Kidney epithelial cell (primary cell): Measurements from ENCODE around the gene EREG. TPM values are rescaled to one million over a fixed set of nuclear protein-coding genes. Genes with fewer than 3 reads are reported as not detected.

Source experiments
- DNase-seq: peaks from one replicate; pipeline ENCODE4 v3.0.0-alpha.2; 2010; ENCODE audit warnings: low read depth
- H3K27me3 ChIP-seq: 2 replicates; pipeline ENCODE4 v1.6.0; 2011; ENCODE audit warnings: low read length; ENCODE audit not compliant: control insufficient read depth, insufficient read depth
- H3K36me3 ChIP-seq: 2 replicates; pipeline ENCODE4 v1.5.1; 2011; ENCODE audit warnings: low read length; ENCODE audit not compliant: control insufficient read depth, insufficient read depth
- H3K4me3 ChIP-seq: 2 replicates; pipeline ENCODE4 v1.5.1; 2011; ENCODE audit warnings: low read depth, mild to moderate bottlenecking, control low read depth, low read length
- total RNA-seq: library from RNA; depleted of rRNA; stranded (reverse); fragments of >200 nt; gene quantifications from 2 replicates; pipeline ENCODE4 v1.2.3, GENCODE V29; 2015
- TF ChIP-seq, protein P1 (sequence below): IDR thresholded peaks from 2 replicates; pipeline ENCODE4 v1.5.1; 2011; ENCODE audit warnings: mild to moderate bottlenecking, moderate library complexity, low read length, control low read depth, inconsistent platforms; ENCODE audit not compliant: insufficient read depth, poor library complexity, severe bottlenecking

EREG gene
- total RNA-seq, 1 donor from 2014 or later: 7.5 TPM

DNA sequence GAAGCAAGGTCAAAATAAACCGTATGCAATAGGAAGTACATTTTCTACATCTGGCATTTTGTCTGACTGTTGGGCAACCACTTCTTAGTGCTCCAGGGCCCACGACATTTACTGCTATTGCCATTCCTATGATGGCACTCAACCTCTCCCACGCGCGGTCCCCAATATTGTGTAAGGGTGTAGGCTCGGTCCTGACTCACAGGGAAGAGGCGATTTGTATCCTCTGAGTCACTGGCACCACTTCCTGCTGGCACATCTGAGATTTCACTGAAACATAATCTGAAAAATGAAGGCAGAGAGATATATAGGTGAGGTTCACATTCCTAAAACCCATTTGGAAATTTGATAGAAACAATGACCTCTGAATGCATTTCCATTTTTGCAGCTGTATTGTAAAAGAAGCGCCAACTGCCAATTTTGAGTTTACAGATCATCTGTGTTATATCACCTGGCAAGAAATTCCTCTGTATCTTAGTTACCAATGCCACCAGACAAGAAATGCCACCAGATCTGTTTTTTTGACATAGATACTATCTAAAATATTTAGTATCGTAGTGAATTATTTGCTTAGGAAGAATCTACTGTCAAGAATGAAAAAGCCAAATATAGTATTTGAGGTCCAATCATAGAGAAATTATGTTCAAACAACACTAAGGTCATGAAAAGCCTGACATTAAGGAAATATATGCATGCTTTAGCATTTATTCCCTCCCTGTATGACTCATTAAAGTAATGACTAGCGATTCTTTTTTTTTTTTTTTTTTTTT lies 9.8 kb downstream of the EREG start:
- Histone ChIP-seq H3K36me3 (no peaks in the 10 kb centered on the region), H3K27me3 (no peaks in the 10 kb centered on the region), H3K4me3 (no peak overlapping the region)
- DNase-seq: peak; percentile 65
- TF ChIP-seq, protein P1, sequence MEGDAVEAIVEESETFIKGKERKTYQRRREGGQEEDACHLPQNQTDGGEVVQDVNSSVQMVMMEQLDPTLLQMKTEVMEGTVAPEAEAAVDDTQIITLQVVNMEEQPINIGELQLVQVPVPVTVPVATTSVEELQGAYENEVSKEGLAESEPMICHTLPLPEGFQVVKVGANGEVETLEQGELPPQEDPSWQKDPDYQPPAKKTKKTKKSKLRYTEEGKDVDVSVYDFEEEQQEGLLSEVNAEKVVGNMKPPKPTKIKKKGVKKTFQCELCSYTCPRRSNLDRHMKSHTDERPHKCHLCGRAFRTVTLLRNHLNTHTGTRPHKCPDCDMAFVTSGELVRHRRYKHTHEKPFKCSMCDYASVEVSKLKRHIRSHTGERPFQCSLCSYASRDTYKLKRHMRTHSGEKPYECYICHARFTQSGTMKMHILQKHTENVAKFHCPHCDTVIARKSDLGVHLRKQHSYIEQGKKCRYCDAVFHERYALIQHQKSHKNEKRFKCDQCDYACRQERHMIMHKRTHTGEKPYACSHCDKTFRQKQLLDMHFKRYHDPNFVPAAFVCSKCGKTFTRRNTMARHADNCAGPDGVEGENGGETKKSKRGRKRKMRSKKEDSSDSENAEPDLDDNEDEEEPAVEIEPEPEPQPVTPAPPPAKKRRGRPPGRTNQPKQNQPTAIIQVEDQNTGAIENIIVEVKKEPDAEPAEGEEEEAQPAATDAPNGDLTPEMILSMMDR: no peak

DNA sequence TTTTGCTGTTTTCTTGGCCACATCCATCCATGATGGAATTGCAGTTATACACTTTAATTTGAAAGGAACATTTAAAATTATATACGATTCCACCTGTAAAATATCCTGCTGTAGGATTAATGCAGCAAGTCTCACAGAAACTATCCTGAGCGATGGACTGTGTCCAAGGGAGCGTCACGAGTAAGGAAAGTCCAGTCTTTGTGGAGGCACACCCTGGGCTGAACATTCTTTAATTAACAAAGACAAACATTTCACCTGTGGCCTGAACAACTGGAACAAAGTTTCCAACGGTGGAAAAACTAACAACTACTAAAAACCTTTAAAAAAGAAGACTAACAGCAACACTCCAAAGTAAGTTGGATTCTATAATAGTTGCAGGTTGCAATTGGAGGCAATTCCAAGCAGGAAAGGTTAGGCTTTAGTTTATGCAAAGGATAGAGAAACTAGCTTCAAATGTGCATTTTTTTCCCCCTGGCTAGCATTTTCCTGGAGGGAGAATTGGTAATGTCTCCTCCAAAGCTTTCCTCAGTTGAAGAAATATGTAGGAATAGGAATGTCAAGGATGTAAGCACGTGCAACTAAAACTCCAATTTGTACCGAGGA lies 11.0 kb downstream of the EREG start:
- H3K4me3 ChIP-seq: no peak overlapping the region
- no peak for DNase-seq
- TF ChIP-seq, protein P1: no peak

DNA sequence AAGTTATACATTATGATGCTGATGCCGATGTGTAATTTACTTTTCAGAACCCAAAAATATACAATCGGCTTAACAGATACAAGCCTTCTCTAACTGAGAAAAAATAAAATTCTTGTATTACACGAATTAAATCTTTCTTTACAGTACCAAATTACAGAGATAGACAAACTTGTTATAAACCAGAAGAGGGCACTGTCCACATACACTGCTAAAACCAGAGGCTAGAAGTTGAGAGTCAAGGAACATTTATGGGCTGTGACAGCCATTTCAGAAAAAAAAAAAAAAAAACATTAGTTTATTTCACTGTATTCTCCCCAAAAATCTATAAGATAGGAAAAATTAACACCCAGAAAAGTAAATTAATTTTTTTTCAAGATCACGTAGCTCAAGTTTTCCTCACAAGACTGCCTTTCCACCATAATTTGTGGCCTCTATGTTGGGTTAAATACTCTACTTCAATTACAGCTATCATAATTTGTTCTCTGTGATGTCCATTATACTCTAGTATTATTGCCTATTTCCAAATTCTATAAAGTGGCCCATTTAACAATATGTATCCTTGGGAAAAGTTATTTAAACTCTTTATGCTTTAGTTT lies 12.0 kb downstream of the EREG start:
- H3K36me3 ChIP-seq: no peaks in the 10 kb centered on the region
- H3K27me3 ChIP-seq: no peaks in the 10 kb centered on the region
- TF ChIP-seq, protein P1: peak; percentile 62
- no peak for DNase-seq
- H3K4me3 ChIP-seq: no peak overlapping the region

More for the DNA sequence above, 11.0 kb downstream of the EREG start:
- no peaks in the 10 kb centered on the region for H3K27me3 ChIP-seq
- H3K36me3 ChIP-seq: no peaks in the 10 kb centered on the region

DNA sequence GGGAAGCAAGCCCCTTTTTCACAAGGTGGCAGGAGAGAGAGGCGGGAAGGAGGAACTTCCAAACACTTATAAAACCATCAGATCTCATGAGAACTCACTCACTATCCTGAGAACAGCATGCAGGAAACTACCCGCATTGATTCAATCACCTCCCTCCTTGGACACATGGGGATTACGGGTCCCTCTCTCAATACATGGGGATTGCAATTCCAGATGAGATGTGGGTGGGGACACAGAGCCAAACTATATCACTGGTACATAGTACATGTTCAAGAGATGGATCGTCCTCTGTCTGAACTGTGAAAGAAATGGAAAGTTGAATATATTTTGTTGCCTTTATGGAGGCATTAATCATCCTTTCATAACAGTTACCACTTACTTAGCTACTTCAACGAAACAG lies 12.8 kb downstream of the EREG start:
- DNase-seq: no peak
- TF ChIP-seq, protein P1: no peak
- no peak overlapping the region for H3K4me3 ChIP-seq
- H3K27me3 ChIP-seq: no peaks in the 10 kb centered on the region
- no peaks in the 10 kb centered on the region for H3K36me3 ChIP-seq

DNA sequence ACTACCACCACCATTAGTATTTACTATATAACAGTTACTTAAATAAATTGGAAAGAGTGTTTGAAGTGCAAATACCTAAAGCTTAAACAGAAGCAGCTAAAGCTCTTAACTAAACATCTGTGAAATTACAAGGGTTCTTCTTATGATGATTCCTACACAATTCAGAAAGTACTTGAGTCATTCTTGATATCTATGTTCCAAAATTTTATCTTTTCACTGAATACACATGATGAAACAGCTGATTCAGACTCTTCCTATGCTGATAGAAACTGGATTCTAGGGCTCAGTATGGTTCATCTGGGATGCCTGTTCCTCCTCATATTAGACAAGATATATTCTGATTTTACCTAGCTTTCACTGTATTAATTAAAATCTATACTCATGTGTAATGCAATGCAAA lies 13.6 kb downstream of the EREG start:
- Histone ChIP-seq H3K27me3 (no peaks in the 10 kb centered on the region), H3K36me3 (no peaks in the 10 kb centered on the region), H3K4me3 (no peak overlapping the region)
- DNase-seq: no peak
- TF ChIP-seq, protein P1: no peak
